Retinal pigment epithelial cell (primary cell): ENCODE data around the gene IGLL1.

Experiments
- DNase-seq: peaks from one replicate; pipeline ENCODE4 v3.0.0-alpha.2; 2010; ENCODE audit warnings: low read depth
- H3K4me3 ChIP-seq: 2 replicates; pipeline ENCODE4 v1.5.1; 2011; ENCODE audit warnings: mild to moderate bottlenecking, low read length, control low read depth, moderate library complexity
- CTCF ChIP-seq: conservative IDR thresholded peaks from 2 replicates; pipeline ENCODE4 v1.5.1; 2011; ENCODE audit warnings: low read depth, low read length, control low read depth, inconsistent platforms

The IGLL1 gene

GRCh38 chr22:23534851-23535717 is 45.0 kb downstream of the IGLL1 start:
- no peak overlapping the region for H3K4me3 ChIP-seq
- DNase-seq, result no peak
- TF ChIP-seq CTCF, result no peak

GRCh38 chr22:23534201-23534850 is 45.8 kb downstream of the IGLL1 start:
- no peak for DNase-seq
- H3K4me3 ChIP-seq, result no peak overlapping the region
- no peak for TF ChIP-seq CTCF

GRCh38 chr22:23533771-23534191 is 46.3 kb downstream of the IGLL1 start:
- DNase-seq, result no peak
- no peak overlapping the region for H3K4me3 ChIP-seq
- TF ChIP-seq CTCF, result no peak

- TF ChIP-seq CTCF, result peak; percentile 69
- no peak overlapping the region for H3K4me3 ChIP-seq
- DNase-seq, result no peak
These were observed 46.7 kb downstream of the IGLL1 start for GRCh38 chr22:23533328-23533762.

- no peak for DNase-seq
- no peak overlapping the region for H3K4me3 ChIP-seq
- no peak for TF ChIP-seq CTCF
These were observed 47.4 kb downstream of the IGLL1 start for GRCh38 chr22:23532731-23533130.

- TF ChIP-seq CTCF, result no peak
- DNase-seq, result no peak
- no peak overlapping the region for H3K4me3 ChIP-seq
These were observed 48.0 kb downstream of the IGLL1 start for GRCh38 chr22:23531966-23532705.
